Stimulated activated CD4-positive, alpha-beta T cell treated with anti-CD3 and anti-CD28 coated beads, Interleukin-2, amount 100 ng/mL, for 24 hours (primary cell): ENCODE measurements around the gene WASHC4.

Experiments used
- DNase-seq, 2 donors: peaks; one replicate each; pipeline ENCODE4 v3.0.0-alpha.2; 2020

The WASHC4 gene, protein sequence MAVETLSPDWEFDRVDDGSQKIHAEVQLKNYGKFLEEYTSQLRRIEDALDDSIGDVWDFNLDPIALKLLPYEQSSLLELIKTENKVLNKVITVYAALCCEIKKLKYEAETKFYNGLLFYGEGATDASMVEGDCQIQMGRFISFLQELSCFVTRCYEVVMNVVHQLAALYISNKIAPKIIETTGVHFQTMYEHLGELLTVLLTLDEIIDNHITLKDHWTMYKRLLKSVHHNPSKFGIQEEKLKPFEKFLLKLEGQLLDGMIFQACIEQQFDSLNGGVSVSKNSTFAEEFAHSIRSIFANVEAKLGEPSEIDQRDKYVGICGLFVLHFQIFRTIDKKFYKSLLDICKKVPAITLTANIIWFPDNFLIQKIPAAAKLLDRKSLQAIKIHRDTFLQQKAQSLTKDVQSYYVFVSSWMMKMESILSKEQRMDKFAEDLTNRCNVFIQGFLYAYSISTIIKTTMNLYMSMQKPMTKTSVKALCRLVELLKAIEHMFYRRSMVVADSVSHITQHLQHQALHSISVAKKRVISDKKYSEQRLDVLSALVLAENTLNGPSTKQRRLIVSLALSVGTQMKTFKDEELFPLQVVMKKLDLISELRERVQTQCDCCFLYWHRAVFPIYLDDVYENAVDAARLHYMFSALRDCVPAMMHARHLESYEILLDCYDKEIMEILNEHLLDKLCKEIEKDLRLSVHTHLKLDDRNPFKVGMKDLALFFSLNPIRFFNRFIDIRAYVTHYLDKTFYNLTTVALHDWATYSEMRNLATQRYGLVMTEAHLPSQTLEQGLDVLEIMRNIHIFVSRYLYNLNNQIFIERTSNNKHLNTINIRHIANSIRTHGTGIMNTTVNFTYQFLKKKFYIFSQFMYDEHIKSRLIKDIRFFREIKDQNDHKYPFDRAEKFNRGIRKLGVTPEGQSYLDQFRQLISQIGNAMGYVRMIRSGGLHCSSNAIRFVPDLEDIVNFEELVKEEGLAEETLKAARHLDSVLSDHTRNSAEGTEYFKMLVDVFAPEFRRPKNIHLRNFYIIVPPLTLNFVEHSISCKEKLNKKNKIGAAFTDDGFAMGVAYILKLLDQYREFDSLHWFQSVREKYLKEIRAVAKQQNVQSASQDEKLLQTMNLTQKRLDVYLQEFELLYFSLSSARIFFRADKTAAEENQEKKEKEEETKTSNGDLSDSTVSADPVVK

GRCh38 chr12:105107494-105108371, at the start of gene WASHC4:
Gene WASHC4 (plus strand): TSS chr12:105107731. CDS start chr12:105107801, 70 bp downstream.
- peak; percentile 94 for DNase-seq

DNA sequence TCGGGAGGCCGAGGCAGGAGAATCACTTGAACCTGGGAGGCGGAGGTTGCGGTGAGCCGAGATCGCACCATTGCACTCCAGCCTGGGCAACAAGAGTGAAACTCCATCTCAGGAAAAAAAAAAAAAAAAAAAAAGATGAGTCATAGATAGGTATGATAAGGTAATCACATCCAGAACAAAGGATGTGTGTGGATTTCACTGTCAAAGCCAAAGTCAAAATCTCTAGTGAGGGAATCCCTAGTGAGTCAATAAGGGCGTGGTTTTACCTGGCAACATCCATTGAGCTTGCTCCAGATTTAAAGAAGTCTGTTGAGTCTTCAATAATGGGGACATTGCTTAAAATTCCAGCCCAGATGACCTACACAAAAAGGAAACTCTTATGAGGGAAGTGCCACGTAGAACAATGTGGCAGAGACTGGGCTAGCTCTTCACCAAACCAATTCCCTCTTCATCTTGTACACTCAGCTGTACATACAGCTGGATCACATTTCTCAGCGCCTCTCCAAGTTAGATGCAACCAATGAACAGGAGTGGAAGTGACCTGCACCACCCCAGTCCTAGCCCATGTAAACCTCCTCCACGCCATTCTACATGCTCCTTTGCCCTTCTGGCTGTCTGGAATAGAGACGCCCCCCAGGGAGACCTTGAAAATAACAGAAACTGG, 46.7 kb upstream of the WASHC4 start:
- no peak for DNase-seq

- DNase-seq: no peak
Observed at GRCh38 chr12:105064564-105065178, 42.9 kb upstream of the WASHC4 start.

DNA sequence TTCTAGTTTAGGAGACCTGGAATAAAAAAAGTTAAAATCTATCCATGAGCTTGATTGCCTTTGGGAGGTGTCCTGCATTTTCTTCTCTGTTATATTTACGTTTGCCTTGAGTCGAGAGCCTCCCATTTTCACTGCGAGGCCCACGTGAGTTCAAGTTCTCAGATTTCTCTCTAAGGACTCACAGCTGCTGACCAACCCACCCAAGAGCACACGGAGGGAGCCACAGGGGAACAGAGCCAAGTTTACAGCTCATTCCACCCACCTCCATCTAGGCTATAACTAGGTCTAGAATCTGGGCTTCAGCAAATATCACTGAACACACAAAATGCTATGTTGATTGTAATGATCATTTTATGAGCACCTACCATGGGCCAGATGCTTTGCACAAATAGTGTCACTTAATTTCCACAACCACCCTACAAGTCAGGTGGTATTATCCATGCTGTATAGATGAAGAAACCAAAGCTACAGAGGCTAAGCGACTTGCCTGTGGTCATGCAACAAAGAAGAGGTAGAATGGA, 40.0 kb upstream of the WASHC4 start:
- no peak for DNase-seq

DNA sequence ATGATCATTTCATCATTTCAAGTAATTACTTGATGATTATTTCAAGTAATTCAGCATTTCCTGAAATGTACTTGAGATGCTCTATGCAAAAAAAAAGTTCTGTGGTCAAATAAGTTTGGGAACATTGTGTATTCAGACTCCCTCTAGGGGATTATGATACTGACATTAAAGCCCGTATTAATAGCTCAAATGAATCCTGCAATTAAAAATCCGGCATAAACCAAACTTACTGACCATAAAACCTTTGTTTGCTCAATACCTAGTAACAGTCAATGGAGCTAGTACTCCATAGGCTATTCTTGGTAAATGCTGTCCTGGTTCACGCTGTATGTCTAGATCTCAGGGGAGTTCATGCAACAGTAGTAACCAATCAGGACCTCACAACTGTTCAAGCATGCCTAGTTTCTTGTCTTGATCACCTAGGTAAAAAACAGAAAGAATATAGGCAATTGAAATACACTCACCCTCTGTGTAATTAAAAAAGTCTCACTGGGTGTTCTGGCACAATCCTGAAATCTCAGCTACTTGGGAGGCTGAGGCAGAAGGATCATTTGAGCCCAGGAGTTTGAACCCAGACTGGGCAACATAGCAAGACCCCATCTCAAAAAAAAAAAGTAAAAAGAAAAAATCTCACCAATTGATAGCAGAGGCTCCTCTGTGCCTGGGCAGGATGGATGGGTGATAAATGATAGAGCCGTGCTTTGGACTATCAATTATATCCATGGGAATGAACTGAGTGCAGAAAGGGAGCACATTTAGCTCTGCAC, 37.4 kb upstream of the WASHC4 start:
- DNase-seq: no peak

- DNase-seq: no peak
Observed at GRCh38 chr12:105071981-105072380, 35.5 kb upstream of the WASHC4 start.

DNA sequence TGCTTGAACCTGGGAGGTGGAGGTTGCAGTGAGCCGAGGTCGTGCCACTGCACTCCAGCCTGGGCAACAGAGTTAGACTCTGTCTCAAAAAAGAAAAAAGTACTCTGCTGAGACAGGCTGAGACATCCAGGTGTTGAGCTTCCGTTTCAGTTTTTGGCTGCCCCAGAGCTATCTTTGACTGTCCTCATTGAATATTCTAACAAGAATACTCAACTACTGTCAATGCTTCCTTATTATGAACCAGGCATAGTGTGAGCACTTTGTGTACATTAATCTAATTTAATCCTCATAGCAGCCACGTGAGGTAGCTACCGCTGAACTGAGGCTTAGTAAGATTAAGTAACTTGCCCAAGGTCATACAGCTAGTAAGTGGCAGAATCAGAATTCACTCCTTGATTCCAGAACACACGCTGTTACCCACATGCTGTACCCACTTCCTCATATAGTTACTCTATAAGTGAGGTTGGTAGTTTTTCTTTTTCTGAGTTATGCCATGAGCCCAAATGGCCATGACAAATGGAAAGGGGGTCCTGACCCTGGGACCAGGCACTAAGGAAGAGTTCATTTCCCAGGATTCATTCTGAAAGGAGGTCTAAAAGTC, 34.5 kb upstream of the WASHC4 start:
- no peak for DNase-seq

DNA sequence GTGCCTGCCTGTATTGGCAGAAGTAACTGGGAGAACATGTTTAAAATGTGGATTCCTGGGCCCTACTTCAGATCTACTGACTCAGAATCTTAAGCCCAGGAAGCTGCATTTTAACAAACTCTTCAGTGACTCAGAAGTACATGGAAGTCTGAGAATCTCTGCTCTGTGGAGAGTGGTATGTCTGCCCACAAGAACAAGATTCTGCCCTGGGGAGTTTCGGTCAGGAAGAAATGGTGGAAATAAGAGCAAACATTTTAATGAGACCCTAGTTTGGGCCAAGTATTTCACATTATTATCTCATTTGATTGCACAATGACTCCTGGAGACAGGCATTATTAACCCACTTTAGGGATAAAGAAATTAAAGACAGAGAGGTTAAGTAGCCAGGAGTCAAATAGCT, 31.4 kb upstream of the WASHC4 start:
- DNase-seq: no peak

DNA sequence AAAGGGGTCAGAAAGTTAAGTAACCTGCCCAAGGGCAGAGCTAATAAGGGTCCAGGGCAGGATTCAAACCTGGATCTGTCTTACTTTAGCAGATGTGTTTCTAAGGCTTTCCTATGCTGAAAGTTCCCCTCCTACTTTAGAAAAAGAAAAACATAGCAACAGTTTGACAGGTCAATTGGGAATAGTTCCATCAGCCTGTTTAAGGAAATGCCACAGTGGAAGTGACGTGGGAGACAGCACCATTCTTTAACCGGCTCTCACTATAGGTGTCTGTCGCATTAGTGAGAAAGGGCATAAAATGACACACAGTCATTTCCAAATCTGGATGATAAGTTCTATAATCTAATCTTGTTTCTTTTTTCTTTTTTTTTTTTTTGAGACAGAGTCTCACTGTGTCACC, 30.6 kb upstream of the WASHC4 start:
- DNase-seq: no peak

GRCh38 chr12:105077435-105077834, 30.1 kb upstream of the WASHC4 start:
- DNase-seq: no peak

- DNase-seq: no peak
Observed at GRCh38 chr12:105078712-105079570, 28.6 kb upstream of the WASHC4 start.

- DNase-seq: no peak
Observed at GRCh38 chr12:105083031-105083430, 24.5 kb upstream of the WASHC4 start.

- DNase-seq: peak in 1 of 2 donors; percentile 19
Observed at GRCh38 chr12:105083551-105084105, 23.9 kb upstream of the WASHC4 start.

- DNase-seq: peak; percentile 55 to 73
Observed at GRCh38 chr12:105084251-105085250, 23.0 kb upstream of the WASHC4 start, which contains the start of gene ALDH1L2. Gene ALDH1L2 (minus strand): TSS chr12:105084458. CDS start chr12:105084436, 22 bp downstream.

DNA sequence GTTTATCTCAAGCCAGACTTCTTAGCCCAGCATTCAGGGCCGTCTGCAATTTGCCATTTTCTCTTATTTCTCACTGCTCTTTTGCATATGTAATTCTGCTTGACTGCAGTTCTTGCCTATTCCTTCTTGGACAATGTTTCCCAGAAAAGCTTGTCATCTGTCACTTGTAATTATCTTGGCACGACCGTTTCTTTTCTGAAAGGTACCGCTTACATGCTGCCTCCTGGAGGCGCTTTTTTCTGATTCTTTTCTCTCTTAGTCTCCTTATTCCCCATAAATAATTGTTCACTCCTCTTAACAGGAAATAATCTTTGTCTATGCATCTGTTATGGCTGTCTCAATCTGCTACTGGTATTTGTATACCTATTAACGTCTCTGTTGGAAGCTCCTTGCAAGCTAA, 22.0 kb upstream of the WASHC4 start:
- no peak for DNase-seq

- DNase-seq: no peak
Observed at GRCh38 chr12:105089817-105090216, 17.7 kb upstream of the WASHC4 start.

GRCh38 chr12:105090361-105090760, 17.2 kb upstream of the WASHC4 start:
- DNase-seq: no peak
